GM12873 (cell line): ENCODE measurements around the gene BCKDHA.

Experiments
- CTCF ChIP-seq: IDR thresholded peaks from 2 replicates; pipeline ENCODE4 v1.5.1; 2012; ENCODE audit warnings: low read depth, mild to moderate bottlenecking, moderate library complexity, low read length, control low read depth; ENCODE audit not compliant: insufficient read depth; ENCODE audit errors: missing control alignments

Gene BCKDHA

GRCh38 chr19:41363371-41363752 is 34.3 kb upstream of the BCKDHA start:
- no peak for TF ChIP-seq CTCF

GRCh38 chr19:41363753-41364523 is 33.7 kb upstream of the BCKDHA start, which contains the start of gene B9D2:
Gene B9D2, minus strand, starts transcription at chr19:41364149. Its CDS starts 630 bp downstream, at chr19:41363519.
- TF ChIP-seq CTCF = no peak

- no peak for TF ChIP-seq CTCF
These were observed 32.9 kb upstream of the BCKDHA start for GRCh38 chr19:41364524-41365391.

GRCh38 chr19:41366089-41366488 is 31.5 kb upstream of the BCKDHA start:
- TF ChIP-seq CTCF = peak; percentile 66

GRCh38 chr19:41367848-41368301 is 29.7 kb upstream of the BCKDHA start:
- TF ChIP-seq CTCF = no peak

GRCh38 chr19:41369769-41370168 is 27.8 kb upstream of the BCKDHA start:
- TF ChIP-seq CTCF = no peak

GRCh38 chr19:41371541-41371940 is 26.1 kb upstream of the BCKDHA start:
- TF ChIP-seq CTCF = no peak
